Measurements from ENCODE around the gene CAST.
A peak's percentile ranks its signal among the peaks of the same experiment; 100 is the strongest.

CAST gene

GRCh38 chr5:96658272-96658671, 3.9 kb upstream of the CAST start:
- no peak overlapping the region for H3K4me3 ChIP-seq (ENCODE audit: low read depth, low read length)
- TF ChIP-seq CTCF (conservative IDR thresholded peaks at IDR 0.05; ENCODE audit: low read depth, low read length), result no peak
- no peak for DNase-seq (ENCODE audit: low read depth)

- no peak overlapping the region for H3K4me3 ChIP-seq (ENCODE audit: low read depth, low read length)
- no peak for DNase-seq (ENCODE audit: low read depth)
- TF ChIP-seq CTCF (conservative IDR thresholded peaks at IDR 0.05; ENCODE audit: low read depth, low read length), result no peak
These were observed 3.0 kb upstream of the CAST start for GRCh38 chr5:96659170-96659569.

GRCh38 chr5:96660971-96661854, 963 bp upstream of the CAST start:
- H3K4me3 ChIP-seq (ENCODE audit: low read depth, low read length), result peak overlapping the region; percentile 91
- peak; percentile 69 for DNase-seq (ENCODE audit: low read depth)

DNA sequence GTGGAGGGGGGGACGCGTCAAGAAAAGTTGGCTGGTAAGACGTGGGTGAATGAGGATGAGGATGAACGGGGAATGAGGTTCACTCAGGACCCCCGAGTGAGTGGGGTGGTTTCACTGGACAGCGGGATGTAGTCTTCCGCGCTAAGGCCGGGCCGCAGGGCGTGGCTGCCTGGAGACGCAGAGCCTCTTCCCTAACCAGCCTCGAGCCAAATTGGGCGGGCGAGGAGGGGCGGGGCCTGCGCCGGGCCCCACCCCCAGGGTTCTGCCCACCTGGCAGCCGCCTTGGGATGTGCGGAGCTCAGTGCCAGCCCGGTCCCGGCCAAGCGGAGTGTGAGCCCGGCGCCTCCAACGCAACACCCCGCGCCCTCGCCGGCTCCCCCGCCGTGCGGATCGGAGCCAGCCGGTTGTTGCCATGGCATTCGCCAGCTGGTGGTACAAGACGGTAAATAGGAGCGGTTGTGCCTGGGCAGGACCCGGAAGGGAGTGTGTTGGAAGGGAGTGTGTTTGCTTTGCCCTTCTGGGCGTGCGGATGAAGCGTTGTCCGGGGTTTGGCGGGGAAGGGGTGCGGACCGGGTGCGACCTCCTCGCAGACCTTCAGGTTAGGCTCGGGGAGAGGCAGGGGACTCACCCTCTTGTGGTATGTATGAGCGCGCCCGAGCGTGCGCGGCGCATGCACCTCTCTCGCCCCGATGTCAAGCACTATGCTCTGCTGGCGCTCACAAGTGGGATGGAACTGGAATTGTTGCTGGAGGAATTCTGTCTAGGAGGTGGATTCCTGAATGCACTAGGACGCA, 746 bp downstream of the CAST start:
- no peak for TF ChIP-seq CTCF (conservative IDR thresholded peaks at IDR 0.05; ENCODE audit: low read depth, low read length)
- peak overlapping the region; percentile 91 for H3K4me3 ChIP-seq (ENCODE audit: low read depth, low read length)
- peak; percentile 86 for DNase-seq (ENCODE audit: low read depth)

More at GRCh38 chr5:96660971-96661854, 963 bp upstream of the CAST start:
- TF ChIP-seq CTCF (conservative IDR thresholded peaks at IDR 0.05; ENCODE audit: low read depth, low read length), result no peak

DNA sequence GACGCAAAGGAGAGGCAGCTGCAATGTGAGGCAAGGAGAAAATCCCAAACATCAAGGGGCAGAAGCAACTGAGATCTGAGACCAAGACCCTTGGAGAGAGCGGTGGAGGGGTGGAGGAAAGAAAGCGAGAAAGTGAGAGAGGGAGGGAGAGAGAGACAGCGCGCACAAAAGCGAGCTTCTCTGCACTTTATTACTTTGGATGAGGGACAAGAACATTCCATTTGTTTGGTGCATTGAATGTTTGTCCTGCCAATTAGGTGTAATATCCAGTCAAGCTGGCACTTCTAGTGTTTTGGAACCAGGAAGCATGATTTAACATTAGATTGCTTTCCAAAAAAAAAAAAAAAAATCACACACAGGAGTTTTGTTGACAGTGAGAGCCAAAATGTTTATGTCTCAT, 1.4 kb downstream of the CAST start:
- peak overlapping the region; percentile 91 for H3K4me3 ChIP-seq (ENCODE audit: low read depth, low read length)
- no peak for DNase-seq (ENCODE audit: low read depth)
- no peak for TF ChIP-seq CTCF (conservative IDR thresholded peaks at IDR 0.05; ENCODE audit: low read depth, low read length)

GRCh38 chr5:96664669-96665068, 2.5 kb downstream of the CAST start:
- DNase-seq (ENCODE audit: low read depth), result no peak
- H3K4me3 ChIP-seq (ENCODE audit: low read depth, low read length), result no peak overlapping the region

More at GRCh38 chr5:96664669-96665068, 2.5 kb downstream of the CAST start:
- no peak for TF ChIP-seq CTCF (conservative IDR thresholded peaks at IDR 0.05; ENCODE audit: low read depth, low read length)

Measured in choroid plexus epithelial cell (primary cell).